ENCODE results near the gene MXRA8.
A peak's percentile ranks its signal among the peaks of the same experiment; 100 is the strongest.

DNA sequence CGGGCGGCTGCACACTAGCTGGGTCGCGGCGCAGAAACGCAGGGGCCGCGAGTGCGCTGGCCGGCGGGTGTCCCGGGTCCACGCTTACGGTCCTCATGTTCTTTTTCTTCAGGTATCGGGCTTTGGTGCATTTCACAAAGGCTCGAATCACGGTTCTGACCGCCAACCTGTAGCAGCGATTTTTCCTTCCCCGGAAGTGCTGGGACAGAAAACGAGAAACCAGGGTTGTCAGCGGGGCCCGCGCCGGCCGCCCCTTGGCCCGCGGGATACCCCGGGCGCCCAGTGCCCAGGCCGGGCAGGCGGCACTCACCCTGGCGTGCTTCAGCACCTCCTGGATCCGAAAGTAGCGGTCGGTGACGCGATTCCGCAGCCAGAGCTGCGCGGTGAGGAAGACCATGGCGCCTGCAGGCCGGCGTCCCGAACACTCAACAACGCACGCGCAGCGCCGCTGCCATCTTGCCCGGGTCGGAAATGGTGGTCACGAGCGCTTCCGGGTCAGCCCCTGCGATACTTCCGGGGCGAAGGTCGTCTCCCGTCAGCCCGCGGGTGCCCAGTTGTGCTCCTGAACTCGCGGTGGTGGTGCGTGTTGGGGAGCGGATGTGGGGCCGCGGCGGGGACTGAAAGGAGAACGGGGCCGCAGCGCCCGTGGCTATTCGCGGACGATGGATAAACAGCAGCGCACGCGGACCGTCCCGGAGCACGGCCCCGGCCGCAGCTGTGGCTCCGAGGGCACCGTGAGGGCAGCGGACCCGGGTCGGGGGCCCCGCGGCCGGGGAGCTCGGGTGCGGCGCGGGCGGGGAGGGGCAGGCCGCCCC, 48.7 kb upstream of the MXRA8 start, which contains the start of gene MRPL20:
- TF ChIP-seq, protein P1, sequence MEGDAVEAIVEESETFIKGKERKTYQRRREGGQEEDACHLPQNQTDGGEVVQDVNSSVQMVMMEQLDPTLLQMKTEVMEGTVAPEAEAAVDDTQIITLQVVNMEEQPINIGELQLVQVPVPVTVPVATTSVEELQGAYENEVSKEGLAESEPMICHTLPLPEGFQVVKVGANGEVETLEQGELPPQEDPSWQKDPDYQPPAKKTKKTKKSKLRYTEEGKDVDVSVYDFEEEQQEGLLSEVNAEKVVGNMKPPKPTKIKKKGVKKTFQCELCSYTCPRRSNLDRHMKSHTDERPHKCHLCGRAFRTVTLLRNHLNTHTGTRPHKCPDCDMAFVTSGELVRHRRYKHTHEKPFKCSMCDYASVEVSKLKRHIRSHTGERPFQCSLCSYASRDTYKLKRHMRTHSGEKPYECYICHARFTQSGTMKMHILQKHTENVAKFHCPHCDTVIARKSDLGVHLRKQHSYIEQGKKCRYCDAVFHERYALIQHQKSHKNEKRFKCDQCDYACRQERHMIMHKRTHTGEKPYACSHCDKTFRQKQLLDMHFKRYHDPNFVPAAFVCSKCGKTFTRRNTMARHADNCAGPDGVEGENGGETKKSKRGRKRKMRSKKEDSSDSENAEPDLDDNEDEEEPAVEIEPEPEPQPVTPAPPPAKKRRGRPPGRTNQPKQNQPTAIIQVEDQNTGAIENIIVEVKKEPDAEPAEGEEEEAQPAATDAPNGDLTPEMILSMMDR (IDR thresholded peaks at IDR 0.05): no peak
- TF ChIP-seq POLR2A (IDR thresholded peaks at IDR 0.05): peak; percentile 65 to 86 (median 82)
